Progenitor cell of endocrine pancreas (in vitro differentiated cells): ENCODE data around the gene PRICKLE3. TPM values are rescaled to one million over a fixed set of nuclear protein-coding genes. Genes with fewer than 3 reads are reported as not detected.
"Not testable (repeated sequence)": the region's sequence is repeated elsewhere in the genome, so short reads cannot be mapped to it uniquely, and the experiment has no call there.

Experiments
- DNase-seq: peaks from one replicate; pipeline ENCODE4 v3.0.0; 2021; ENCODE audit warnings: low spot score; ENCODE audit not compliant: unreplicated experiment
- H3K27ac Mint-ChIP-seq: 2 replicates; pipeline ENCODE4 v1.8.0; 2021; ENCODE audit warnings: mild to moderate bottlenecking, moderate library complexity, mixed read lengths
- H3K27me3 Mint-ChIP-seq: 2 replicates; pipeline ENCODE4 v1.8.0; 2021; ENCODE audit warnings: mixed read lengths
- H3K36me3 Mint-ChIP-seq: 2 replicates; pipeline ENCODE4 v1.8.0; 2022; ENCODE audit warnings: mixed read lengths; ENCODE audit not compliant: insufficient read depth
- H3K4me1 Mint-ChIP-seq: 2 replicates; pipeline ENCODE4 v1.8.0; 2021; ENCODE audit warnings: low read depth, mixed read lengths
- H3K4me3 Mint-ChIP-seq: 2 replicates; pipeline ENCODE4 v1.8.0; 2021; ENCODE audit warnings: low read depth, mild to moderate bottlenecking, moderate library complexity, mixed read lengths
- H3K9me3 Mint-ChIP-seq: 2 replicates; pipeline ENCODE4 v1.8.0; 2021; ENCODE audit warnings: low read depth, mixed read lengths
- total RNA-seq: library from RNA; stranded (reverse); gene quantifications from 2 replicates; pipeline ENCODE4 v1.2.1, GENCODE V29; 2021
- TF ChIP-seq, protein P1 (sequence below): fragments of 200-600 bp; sonication (generic); IDR thresholded peaks from one replicate; pipeline ENCODE4 v1.5.0; 2021; ENCODE audit warnings: antibody characterized with exemption, mild to moderate bottlenecking; ENCODE audit not compliant: unreplicated experiment

Gene PRICKLE3
- total RNA-seq, 1 donor from 2014 or later: 6.2 TPM

DNA sequence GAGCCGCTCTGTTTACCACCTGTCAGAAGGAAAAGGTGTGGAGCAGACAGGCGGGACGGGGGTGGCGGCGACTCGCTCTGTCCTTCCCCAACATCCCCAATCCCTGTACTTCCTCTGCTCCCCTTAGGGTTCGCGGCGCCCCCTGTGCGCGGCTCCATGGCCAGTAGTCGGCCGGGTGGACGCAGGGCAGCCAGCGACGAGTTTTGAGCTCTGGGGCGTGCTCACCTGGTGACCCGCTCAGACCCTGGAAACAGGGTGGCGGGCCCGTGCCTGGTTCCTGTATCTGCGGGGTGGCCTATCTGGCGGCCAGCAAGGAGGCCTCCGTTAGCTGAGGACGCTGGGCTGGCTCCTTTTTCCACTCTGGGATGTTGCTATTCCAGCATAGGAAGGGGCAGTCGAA is 29.0 kb downstream of the PRICKLE3 start:
- no peak for DNase-seq
- H3K9me3 Mint-ChIP-seq: peaks cover 9% of the 10 kb centered on the region
- peak overlapping the region; percentile 26 for H3K4me3 Mint-ChIP-seq
- H3K27ac Mint-ChIP-seq: no peak overlapping the region
- no peaks in the 10 kb centered on the region for H3K27me3 Mint-ChIP-seq
- TF ChIP-seq, protein P1, sequence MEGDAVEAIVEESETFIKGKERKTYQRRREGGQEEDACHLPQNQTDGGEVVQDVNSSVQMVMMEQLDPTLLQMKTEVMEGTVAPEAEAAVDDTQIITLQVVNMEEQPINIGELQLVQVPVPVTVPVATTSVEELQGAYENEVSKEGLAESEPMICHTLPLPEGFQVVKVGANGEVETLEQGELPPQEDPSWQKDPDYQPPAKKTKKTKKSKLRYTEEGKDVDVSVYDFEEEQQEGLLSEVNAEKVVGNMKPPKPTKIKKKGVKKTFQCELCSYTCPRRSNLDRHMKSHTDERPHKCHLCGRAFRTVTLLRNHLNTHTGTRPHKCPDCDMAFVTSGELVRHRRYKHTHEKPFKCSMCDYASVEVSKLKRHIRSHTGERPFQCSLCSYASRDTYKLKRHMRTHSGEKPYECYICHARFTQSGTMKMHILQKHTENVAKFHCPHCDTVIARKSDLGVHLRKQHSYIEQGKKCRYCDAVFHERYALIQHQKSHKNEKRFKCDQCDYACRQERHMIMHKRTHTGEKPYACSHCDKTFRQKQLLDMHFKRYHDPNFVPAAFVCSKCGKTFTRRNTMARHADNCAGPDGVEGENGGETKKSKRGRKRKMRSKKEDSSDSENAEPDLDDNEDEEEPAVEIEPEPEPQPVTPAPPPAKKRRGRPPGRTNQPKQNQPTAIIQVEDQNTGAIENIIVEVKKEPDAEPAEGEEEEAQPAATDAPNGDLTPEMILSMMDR: no peak
- peaks cover 2% of the 10 kb centered on the region for H3K36me3 Mint-ChIP-seq
- H3K4me1 Mint-ChIP-seq: no peaks in the 10 kb centered on the region

DNA sequence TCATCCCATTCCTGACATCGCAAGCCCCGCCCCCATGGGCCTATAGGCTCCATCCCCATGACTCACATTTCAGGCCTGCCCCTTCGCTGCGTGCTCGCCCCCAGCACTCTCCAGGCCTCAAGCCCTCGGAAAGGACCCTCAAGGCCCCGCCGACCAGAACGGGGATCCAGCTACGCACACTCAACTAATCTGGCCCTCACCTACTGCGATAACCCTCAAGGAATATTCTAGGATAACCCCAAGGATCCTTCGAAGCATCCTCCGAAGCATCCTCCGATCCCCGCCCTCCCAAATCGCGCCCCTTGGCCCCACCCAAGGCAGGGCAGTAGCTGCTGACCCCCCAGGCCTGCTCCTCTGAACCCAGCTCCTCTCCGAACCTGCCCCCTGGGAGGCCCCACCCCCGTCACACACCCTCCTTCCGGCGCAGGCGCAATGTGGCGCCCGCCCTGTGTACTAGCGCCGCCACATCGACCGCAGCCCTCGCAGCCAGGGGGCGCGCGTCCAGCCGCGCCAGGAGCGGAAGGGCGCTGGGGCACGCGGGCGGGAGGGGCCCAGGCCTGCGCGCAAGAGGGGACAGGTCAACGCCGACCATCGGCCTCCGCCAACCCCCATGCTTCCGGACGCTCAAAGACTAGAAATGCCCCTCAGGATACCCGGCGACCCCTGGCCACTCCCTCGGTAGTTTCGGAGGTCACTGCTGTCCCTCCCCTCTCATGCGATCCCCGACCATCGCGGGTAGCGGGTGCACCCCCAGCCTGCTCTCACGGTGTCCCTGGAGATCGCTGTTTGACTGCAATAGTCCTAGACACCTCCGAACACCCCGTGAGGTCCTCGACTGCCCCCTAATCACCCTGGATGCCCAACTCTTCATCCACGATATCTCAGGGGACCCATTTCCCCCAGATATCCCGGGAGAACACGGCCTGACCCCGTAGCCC is 30.0 kb downstream of the PRICKLE3 start:
- peak; percentile 60 for DNase-seq
- TF ChIP-seq, protein P1: peak; percentile 68

DNA sequence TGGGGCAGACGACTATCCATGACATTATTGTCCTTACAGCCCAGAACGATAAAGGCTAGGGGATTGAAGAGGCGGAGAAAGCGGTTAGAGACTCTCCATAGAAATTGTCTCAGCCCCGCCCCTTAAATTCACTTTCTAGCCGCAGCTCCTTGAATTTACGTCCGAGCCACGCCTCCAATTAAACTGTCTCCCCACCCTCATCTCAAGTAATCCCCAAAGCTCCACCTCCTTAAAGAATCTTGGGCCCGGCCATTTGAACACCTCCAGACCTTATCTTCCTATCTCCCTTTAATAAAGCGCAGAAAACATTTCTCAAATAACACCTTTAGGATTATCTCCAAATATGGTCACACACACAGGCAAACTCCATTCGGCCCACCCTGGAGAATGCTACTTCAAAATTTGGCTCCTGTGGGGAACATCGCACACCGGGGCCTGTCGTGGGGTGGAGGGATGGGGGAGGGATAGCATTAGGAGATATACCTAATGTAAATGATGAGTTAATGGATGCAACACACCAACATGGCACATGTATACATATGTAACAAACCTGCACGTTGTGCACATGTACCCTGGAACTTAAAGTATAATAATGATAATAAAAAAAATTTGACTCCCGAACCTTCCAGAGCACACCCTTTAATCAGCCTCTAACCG is 30.8 kb downstream of the PRICKLE3 start:
- Mint-ChIP-seq H3K27me3 (no peaks in the 10 kb centered on the region), H3K9me3 (peaks cover 11% of the 10 kb centered on the region), H3K4me3 (peak overlapping the region; percentile 80)

More for the DNA sequence above, 30.0 kb downstream of the PRICKLE3 start:
- Mint-ChIP-seq H3K4me3 (peak overlapping the region; percentile 80), H3K27me3 (no peaks in the 10 kb centered on the region), H3K9me3 (peaks cover 8% of the 10 kb centered on the region), H3K36me3 (peaks cover 4% of the 10 kb centered on the region), H3K4me1 (no peaks in the 10 kb centered on the region), H3K27ac (peak overlapping the region; percentile 99)

DNA sequence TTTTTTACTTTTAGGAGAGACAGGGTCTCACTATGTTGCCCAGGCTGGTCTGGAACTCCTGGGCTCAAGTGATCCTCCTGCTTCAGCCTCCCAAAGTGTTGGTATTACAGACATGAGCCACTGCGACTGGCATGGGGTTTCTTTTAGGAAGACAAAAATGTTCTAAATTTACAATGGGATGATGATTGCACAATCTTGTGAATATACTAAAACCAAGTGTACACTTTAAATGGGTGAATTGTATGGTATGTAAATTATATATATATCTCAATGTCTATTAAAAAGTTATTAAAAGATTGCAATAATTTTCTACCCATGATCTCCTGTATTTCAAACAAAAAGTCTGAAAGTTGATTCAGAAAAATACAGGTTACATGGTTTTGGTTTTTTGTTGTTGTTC is 32.7 kb downstream of the PRICKLE3 start:
- H3K4me3 Mint-ChIP-seq: no peak overlapping the region
- H3K9me3 Mint-ChIP-seq: peaks cover 17% of the 10 kb centered on the region
- H3K36me3 Mint-ChIP-seq: peaks cover 9% of the 10 kb centered on the region
- peaks cover 3% of the 10 kb centered on the region for H3K4me1 Mint-ChIP-seq
- no peaks in the 10 kb centered on the region for H3K27me3 Mint-ChIP-seq
- TF ChIP-seq, protein P1: no peak
- H3K27ac Mint-ChIP-seq: no peak overlapping the region
- DNase-seq: no peak

More for the DNA sequence above, 30.8 kb downstream of the PRICKLE3 start:
- no peaks in the 10 kb centered on the region for H3K4me1 Mint-ChIP-seq
- no peak for DNase-seq
- TF ChIP-seq, protein P1: no peak
- H3K27ac Mint-ChIP-seq: peak overlapping the region; percentile 99
- peaks cover 6% of the 10 kb centered on the region for H3K36me3 Mint-ChIP-seq

DNA sequence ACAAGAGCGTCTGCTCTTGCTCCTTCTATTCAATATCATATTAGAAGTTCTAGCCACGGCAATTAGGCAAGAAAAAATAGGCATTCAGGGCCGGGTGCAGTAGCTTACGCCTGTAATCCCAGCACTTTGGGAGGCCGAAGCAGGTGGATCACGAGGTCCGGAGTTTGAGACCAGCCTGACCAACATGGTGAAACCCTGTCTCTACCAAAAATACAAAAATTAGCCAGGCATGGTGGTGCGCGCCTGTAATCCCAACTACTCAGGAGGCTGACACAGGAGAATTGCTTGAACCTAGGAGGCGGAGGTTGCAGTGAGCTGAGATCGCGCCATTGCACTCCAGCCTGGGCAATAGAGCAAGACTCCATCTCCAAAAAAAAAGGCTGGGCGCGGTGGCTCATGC is 36.9 kb downstream of the PRICKLE3 start:
- H3K27ac Mint-ChIP-seq: peak overlapping the region; percentile 91
- not testable (repeated sequence) for H3K4me3 Mint-ChIP-seq, DNase-seq, H3K27me3 Mint-ChIP-seq, H3K4me1 Mint-ChIP-seq, H3K36me3 Mint-ChIP-seq
- H3K9me3 Mint-ChIP-seq: peaks cover 22% of the 10 kb centered on the region

DNA sequence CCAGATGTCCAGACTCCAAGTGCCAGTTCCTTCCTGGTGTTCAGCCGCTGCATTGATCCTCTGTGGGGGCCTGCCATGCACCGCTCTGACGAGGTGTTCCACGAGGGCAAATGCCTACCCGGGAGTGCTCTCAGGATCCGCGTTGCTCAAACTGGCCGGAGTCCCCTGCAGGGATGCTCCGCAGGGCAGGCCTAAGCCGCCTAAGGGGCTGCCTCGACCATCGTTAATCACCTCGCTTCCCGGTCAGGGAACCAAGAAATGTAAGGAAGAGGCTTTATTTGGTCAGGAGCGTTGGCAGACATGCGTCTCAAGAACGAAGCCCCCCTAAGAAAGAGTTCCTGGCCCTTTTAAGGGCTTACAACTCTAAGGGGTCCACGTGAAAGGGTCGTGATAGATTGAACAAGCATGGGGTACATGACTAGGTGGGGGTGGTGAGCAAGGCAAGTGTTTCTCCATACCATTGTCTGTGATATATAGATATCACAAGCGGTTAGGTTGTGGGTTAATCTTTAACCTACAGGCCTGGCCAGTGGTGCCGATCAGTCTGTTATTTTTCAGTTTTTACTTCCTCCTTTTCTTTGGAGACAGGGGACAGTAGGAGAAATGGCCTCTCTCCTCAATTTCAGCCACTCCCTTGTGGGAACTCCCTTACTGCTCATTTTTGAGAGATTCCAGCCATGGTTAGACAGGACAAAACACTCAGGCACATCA is 37.6 kb downstream of the PRICKLE3 start:
- H3K4me3 Mint-ChIP-seq: not testable (repeated sequence)

More for the DNA sequence above, 37.6 kb downstream of the PRICKLE3 start:
- H3K36me3 Mint-ChIP-seq, DNase-seq, H3K27me3 Mint-ChIP-seq, H3K4me1 Mint-ChIP-seq: not testable (repeated sequence)
- H3K9me3 Mint-ChIP-seq: peaks cover 25% of the 10 kb centered on the region
- H3K27ac Mint-ChIP-seq: peak overlapping the region; percentile 91
